Measurements from ENCODE around the gene EPHB6. TPM values are rescaled to one million over a fixed set of nuclear protein-coding genes. Genes with fewer than 3 reads are reported as not detected.

The EPHB6 gene
- polyA plus RNA-seq, 1 donor from 2014 or later = 25.3 TPM

DNA sequence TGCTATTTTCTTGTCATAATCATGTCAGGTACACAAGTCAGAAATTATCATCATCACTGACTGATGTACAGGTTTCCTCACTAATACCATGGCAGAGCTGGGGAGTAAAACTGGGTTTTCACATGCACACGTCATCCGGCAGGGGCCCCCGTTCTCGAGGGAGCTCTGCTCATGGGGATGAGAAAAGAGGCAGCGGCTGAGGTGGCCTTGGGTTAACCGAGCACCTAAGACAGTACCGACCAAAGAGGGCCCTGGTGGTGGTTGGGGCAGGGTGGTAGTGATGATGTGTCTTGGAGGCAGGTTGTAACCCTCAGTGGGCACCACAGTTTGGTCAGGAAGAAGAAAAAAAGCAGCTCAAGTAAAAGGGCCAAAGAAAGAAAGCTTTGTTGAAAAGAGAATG, 42.8 kb downstream of the EPHB6 start:
- H3K27me3 ChIP-seq (ENCODE audit: insufficient read depth, low read depth, low read length) = no peaks in the 10 kb centered on the region
- no peak overlapping the region for H3K4me2 ChIP-seq (ENCODE audit: low read length)
- no peak overlapping the region for H3K27ac ChIP-seq (ENCODE audit: low read length)
- no peak overlapping the region for H3K4me3 ChIP-seq (ENCODE audit: low read length)
- TF ChIP-seq SMC3 (conservative IDR thresholded peaks at IDR 0.05; ENCODE audit: poor library complexity) = no peak
- TF ChIP-seq POLR2AphosphoS5 (IDR thresholded peaks at IDR 0.05) = peak; percentile 36
- TF ChIP-seq EP300 (conservative IDR thresholded peaks at IDR 0.05; ENCODE audit: poor library complexity, severe bottlenecking) = peak; percentile 43
- TF ChIP-seq, protein P1, sequence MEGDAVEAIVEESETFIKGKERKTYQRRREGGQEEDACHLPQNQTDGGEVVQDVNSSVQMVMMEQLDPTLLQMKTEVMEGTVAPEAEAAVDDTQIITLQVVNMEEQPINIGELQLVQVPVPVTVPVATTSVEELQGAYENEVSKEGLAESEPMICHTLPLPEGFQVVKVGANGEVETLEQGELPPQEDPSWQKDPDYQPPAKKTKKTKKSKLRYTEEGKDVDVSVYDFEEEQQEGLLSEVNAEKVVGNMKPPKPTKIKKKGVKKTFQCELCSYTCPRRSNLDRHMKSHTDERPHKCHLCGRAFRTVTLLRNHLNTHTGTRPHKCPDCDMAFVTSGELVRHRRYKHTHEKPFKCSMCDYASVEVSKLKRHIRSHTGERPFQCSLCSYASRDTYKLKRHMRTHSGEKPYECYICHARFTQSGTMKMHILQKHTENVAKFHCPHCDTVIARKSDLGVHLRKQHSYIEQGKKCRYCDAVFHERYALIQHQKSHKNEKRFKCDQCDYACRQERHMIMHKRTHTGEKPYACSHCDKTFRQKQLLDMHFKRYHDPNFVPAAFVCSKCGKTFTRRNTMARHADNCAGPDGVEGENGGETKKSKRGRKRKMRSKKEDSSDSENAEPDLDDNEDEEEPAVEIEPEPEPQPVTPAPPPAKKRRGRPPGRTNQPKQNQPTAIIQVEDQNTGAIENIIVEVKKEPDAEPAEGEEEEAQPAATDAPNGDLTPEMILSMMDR (IDR thresholded peaks at IDR 0.05; ENCODE audit: poor library complexity, severe bottlenecking) = no peak
- no peak for TF ChIP-seq RAD21 (conservative IDR thresholded peaks at IDR 0.05)
- TF ChIP-seq TAF1 (IDR thresholded peaks at IDR 0.05; ENCODE audit: low read depth) = no peak
- H4K20me1 ChIP-seq (ENCODE audit: insufficient read depth) = no peaks in the 10 kb centered on the region
- no peaks in the 10 kb centered on the region for H3K36me3 ChIP-seq (ENCODE audit: insufficient read depth, low read length)
- H2AFZ ChIP-seq (ENCODE audit: low read depth, low read length) = no peak overlapping the region
- H3K9me3 ChIP-seq (ENCODE audit: low read length) = no peaks in the 10 kb centered on the region
- H3F3A ChIP-seq (ENCODE audit: insufficient read depth, low read length, poor library complexity, severe bottlenecking) = no peaks in the 10 kb centered on the region
- H3K79me2 ChIP-seq (replicated peaks; ENCODE audit: insufficient read depth, low read length) = no peaks in the 10 kb centered on the region
- no peak overlapping the region for H3K9ac ChIP-seq (ENCODE audit: low read length)
- H3K9me2 ChIP-seq (ENCODE audit: insufficient read depth, low read length) = no peaks in the 10 kb centered on the region

DNA sequence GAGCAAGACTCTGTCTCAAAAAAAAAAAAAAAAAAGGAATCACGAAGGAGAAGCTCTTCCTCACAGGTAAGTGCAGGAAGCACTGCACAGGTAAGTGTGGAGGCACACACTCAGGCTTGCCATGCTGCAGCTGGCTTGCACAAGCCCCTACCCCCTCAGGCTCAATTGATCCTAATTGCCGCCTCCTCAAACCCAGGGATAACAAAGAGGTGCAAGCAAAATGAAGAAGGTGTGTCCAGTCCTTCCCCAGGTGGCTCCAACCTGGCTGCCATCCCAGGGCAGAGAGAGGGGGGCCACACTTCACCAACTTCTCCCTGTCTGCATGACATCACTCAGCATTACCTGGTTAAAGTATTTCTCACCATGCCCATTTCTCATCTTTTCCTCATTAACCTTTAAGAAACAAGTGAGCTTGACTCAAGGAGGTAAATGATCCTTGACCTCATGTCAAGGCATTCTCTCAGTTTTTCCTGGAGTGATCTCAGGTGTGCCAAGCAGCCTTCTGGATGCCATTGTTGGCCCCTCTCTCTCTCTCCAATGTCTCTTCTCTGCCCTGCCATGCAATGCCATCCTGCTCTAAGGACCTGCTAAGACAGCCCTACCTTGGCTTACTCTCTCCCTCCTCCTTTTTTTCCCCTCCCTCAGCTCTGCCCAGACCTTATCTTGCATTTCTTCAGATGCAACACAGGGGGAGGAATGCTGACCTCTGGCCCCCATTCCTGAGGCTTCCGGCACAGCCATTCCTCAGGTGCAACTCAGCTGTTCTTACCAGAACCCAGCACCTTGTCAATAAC, 43.7 kb downstream of the EPHB6 start:
- no peaks in the 10 kb centered on the region for H3K9me2 ChIP-seq (ENCODE audit: insufficient read depth, low read length)
- no peak overlapping the region for H3K4me2 ChIP-seq (ENCODE audit: low read length)
- H3K79me2 ChIP-seq (replicated peaks; ENCODE audit: insufficient read depth, low read length) = no peaks in the 10 kb centered on the region
- no peaks in the 10 kb centered on the region for H3K36me3 ChIP-seq (ENCODE audit: insufficient read depth, low read length)
- H3F3A ChIP-seq (ENCODE audit: insufficient read depth, low read length, poor library complexity, severe bottlenecking) = no peaks in the 10 kb centered on the region
- no peak overlapping the region for H3K9ac ChIP-seq (ENCODE audit: low read length)
- no peaks in the 10 kb centered on the region for H4K20me1 ChIP-seq (ENCODE audit: insufficient read depth)
- TF ChIP-seq RAD21 (conservative IDR thresholded peaks at IDR 0.05) (no peak), EP300 (conservative IDR thresholded peaks at IDR 0.05; ENCODE audit: poor library complexity, severe bottlenecking) (no peak), TAF1 (IDR thresholded peaks at IDR 0.05; ENCODE audit: low read depth) (no peak), POLR2AphosphoS5 (IDR thresholded peaks at IDR 0.05) (no peak), MXI1 (conservative IDR thresholded peaks at IDR 0.05; ENCODE audit: poor library complexity, severe bottlenecking) (no peak), SMC3 (conservative IDR thresholded peaks at IDR 0.05; ENCODE audit: poor library complexity) (no peak), EZH2 (IDR thresholded peaks at IDR 0.05; ENCODE audit: borderline replicate concordance, insufficient read depth, low read length, poor library complexity, severe bottlenecking) (no peak)
- TF ChIP-seq, protein P2, sequence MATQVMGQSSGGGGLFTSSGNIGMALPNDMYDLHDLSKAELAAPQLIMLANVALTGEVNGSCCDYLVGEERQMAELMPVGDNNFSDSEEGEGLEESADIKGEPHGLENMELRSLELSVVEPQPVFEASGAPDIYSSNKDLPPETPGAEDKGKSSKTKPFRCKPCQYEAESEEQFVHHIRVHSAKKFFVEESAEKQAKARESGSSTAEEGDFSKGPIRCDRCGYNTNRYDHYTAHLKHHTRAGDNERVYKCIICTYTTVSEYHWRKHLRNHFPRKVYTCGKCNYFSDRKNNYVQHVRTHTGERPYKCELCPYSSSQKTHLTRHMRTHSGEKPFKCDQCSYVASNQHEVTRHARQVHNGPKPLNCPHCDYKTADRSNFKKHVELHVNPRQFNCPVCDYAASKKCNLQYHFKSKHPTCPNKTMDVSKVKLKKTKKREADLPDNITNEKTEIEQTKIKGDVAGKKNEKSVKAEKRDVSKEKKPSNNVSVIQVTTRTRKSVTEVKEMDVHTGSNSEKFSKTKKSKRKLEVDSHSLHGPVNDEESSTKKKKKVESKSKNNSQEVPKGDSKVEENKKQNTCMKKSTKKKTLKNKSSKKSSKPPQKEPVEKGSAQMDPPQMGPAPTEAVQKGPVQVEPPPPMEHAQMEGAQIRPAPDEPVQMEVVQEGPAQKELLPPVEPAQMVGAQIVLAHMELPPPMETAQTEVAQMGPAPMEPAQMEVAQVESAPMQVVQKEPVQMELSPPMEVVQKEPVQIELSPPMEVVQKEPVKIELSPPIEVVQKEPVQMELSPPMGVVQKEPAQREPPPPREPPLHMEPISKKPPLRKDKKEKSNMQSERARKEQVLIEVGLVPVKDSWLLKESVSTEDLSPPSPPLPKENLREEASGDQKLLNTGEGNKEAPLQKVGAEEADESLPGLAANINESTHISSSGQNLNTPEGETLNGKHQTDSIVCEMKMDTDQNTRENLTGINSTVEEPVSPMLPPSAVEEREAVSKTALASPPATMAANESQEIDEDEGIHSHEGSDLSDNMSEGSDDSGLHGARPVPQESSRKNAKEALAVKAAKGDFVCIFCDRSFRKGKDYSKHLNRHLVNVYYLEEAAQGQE (IDR thresholded peaks at IDR 0.05; ENCODE audit: borderline replicate concordance) = no peak
- TF ChIP-seq, protein P1 (IDR thresholded peaks at IDR 0.05; ENCODE audit: poor library complexity, severe bottlenecking) = no peak
- H3K27me3 ChIP-seq (ENCODE audit: insufficient read depth, low read depth, low read length) = no peaks in the 10 kb centered on the region
- H2AFZ ChIP-seq (ENCODE audit: low read depth, low read length) = no peak overlapping the region
- H3K27ac ChIP-seq (ENCODE audit: low read length) = no peak overlapping the region
- no peaks in the 10 kb centered on the region for H3K9me3 ChIP-seq (ENCODE audit: low read length)
- no peak overlapping the region for H3K4me3 ChIP-seq (ENCODE audit: low read length)

Data from neural cell (in vitro differentiated cells).